ENCODE data around the gene MATN1.

Gene MATN1

DNA sequence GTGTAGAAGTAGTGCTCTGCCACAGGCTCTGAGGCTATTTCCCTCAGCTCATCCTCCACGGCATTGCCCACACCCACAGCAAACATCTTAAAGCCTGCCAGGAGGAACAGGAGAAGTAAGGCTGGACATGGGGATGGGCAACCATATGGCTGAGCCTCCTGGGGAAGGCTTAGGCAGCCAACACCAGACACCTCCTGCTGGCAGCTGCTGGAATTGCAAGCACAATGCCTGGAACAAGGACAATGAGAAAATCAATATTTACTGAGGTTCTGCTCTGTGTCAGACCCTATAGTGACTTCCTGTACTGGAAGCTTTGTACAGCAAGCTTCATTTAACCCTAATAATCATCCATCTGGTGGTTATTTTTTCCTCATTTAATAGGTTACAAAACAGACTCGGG, 8.2 kb downstream of the MATN1 start:
- no peak for DNase-seq

DNA sequence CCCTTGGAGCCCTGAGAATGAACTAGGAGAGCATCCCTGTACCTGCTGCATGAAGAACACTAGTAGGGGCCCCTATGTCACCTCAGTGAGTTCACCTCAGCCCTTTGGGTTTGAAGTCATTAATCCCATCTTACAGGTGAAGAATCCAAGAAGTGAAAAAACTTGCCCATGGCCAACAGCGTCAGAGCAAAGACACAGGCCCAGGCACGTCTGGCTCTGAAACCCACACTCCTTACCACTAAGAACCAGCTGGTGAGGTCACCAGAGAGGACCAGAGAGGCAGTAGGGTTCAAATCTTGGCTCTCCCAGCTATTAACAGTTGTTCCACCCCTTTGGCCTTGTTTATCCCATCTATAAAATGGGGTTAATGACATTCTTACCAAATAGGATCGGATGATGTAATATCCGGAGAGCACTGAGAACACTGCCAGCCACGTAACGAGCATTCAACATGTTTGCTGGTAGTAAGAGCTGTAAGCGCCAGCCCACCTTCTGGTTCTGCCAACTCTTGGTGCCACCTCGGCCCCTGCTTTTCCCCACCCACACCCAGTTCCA, 8.8 kb downstream of the MATN1 start:
- no peak for DNase-seq

DNA sequence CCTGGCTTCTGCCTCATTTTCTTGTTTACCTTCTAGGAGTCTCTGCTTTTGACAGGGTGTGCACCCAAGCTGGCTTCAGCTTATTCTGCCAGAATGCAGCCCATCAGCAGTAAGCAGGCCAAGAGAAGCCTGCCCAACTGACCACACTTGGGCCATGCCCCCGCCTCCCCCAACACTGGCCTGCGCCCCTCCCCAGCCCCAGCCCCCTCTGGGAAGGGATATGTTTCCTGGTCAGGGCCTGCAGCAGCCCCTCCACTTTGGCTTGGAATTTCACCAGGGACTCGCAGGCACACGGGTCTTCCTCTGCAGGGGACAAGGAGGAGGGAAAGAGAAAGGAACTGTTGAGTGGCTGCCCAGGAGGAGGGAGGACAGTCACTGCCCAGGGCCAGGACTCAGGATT, 9.4 kb downstream of the MATN1 start:
- DNase-seq: no peak

DNA sequence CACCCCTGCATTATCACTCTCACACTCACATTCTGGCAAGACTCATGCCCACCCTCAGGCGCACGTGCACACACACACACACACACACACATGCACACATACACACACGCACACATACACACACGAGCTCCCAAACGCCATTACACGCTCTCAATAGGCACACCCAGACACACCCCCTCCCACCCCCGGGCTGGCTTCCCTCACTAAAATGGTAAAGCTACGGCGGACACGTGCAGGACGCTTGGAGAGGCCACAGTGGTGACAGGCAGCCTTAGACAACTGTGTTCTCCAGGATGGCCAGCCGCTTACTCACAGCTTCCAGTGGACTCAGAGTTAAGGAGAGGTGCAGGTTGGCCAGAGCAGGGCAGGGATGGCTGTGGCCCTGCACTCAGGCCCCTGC, 10.1 kb downstream of the MATN1 start:
- no peak for DNase-seq

DNA sequence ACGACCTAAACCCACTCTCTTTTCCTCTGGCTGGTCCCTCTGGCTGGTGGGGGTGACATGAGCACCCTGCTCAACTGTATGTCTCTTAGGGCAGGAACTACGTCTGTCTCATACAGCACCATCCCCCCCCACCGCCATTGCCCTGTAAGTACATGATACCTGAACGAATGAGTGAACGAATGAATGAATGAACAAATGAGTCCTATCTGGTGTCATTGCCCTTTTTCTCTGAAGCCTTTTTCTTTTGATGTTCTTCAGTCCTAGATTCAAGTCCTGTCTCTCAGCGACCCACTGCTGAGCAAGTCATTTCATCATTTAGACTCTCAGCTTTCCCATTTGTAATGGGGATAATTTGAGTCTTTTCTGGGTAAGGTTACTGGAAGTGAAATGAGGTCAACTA, 10.8 kb downstream of the MATN1 start:
- DNase-seq: no peak

DNA sequence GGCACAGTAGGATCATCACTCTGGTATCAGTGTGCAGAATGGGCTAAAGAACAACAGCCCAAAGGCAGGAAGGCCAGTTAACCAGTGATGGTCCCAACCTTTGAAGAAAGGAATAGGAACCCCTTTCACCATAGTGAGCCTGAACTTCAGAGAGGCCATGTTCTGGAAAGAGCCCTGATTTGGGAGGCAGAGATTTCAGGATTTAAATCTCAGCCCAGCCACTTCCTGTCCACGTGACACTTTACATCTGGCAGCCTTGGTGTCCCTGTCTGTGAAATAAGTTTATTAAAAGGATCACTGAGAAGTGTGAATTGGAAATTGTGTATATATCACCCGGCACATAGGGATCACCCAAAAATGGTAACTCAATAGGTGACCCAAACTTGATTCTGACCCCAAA, 13.0 kb downstream of the MATN1 start:
- DNase-seq: no peak

DNA sequence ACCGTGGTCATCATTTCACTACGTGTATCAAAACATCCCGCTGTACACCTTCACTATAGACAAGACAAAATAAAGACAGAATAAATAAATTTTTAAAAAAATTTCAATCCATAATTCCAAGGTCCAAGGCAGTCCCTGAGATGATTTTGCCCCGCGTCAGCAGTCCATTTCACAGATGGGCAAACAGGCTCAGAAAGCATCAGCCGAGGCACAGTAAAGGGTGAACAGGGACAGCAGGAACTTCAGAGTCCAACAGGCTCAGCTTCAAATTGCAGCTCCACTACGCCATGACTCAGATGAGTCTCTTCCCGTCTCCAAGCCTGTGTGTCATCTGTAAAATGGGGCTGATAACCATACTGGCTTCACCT, 15.0 kb downstream of the MATN1 start:
- no peak for DNase-seq

DNA sequence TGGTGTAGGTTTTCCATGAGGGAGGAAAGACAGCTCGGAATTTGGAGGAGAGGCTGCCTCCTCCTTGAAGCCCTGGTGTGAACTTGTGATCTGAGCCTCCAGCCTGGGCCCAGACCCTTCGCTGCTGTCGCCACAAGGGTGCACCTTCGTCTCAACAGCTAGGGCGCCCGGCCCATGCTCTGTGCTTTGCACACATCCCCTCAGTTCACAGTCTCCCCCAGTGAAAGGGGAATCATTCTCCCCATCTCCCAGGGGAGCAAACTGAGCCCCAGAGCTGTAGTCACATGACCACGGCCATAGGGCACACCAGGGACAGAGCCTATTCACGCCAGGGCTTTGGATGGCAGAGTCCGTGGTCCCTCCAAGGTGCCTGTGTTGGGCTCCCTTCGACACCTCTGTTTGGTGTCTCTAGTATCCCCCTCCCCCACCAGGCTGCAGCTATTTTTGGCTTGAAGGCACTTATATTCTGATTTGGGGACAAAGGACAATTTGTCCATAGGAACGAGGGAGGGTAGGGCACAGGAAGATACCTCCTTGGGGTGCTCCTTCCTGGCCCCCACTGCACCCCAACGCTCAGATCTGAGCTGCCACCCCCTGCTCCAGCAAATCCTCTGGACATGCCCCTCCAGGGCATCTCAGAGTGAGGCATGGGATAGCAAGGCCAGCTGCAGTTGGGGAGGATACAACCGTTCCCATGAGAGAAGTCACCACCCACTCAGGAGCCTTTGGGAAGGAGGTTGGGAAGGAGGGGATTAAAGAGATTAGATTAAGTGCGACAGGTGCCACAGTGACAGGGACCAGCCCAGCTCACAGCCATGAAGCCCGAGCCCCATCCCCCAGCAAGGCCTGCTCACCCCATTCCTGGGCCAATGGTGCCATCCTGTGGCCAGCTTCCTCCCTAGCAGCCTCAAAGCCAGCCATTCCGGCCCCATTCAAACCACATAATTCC, 15.7 kb downstream of the MATN1 start:
- peak; percentile 63 for DNase-seq

DNA sequence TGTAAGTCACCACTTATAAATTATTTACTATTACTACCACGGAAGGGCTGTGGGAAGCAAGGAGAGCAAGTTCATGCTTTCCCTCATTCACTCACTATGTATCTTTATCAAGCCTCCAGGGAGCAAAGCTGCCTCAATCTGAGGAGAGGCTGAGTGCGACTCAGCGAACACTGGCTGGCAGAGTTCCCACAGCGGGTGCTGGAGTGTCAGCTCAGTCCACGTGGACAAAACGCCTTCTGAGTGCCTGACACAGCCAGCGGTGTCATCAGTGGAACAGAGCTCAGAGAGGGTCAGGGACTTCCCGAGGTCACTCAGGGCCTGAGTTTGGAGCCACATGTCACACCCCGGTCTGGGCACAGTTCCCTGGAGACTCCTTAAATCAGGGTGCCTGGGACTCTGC, 16.9 kb downstream of the MATN1 start:
- DNase-seq: no peak

DNA sequence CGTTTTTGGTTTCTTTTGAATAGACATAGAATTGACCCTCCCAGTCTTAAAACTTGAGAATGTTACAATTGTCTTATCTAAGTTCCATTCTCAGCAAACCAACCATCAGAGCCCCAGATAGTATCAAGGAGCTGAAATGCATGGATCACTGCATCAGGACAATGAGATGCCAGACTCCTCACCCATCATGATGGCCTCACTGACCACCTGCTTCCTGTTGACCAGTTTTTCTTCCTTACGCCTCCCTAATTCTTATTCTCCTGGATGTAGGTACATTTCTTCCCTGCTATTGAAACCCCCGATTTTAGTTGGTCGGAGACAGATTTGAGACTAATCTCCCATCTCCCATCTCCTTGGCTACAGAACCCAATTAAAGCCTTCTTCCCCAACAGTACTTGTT, 17.7 kb downstream of the MATN1 start:
- no peak for DNase-seq

DNA sequence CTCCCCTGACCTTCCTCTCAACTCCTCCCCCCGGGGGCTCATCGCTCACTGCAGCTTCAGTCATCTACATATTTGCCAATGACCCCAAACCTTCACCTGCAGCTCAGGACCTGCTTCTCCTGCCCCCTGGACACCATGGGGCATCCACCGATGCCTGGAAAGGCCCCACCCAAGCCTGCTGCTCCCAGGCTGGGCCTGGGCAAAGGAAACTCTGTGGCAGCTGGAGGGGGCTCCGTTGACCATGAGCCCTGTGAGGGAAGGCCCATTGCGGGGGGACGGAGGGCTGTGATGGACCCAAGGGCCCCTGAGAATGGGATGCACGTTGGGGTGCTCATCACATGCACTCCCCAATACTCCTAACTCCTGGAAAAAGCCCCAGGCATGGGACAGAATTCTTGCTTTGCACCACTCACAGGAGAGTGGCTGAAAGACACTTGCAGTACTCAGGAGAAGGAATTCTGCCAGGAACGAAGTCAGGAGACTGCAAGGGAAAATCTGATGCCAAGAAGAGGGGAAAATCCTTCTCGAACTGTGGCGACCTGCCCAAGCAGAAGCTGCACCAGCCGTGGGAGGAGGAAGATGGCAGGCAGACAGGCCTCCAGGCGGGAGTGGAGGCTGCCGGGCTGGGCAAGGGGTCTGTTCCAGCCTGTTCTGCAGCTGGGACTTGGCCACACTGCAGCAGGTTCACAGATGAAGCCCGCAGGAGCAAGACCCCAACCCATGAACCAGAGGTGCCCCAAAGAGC, 18.4 kb downstream of the MATN1 start:
- no peak for DNase-seq

DNA sequence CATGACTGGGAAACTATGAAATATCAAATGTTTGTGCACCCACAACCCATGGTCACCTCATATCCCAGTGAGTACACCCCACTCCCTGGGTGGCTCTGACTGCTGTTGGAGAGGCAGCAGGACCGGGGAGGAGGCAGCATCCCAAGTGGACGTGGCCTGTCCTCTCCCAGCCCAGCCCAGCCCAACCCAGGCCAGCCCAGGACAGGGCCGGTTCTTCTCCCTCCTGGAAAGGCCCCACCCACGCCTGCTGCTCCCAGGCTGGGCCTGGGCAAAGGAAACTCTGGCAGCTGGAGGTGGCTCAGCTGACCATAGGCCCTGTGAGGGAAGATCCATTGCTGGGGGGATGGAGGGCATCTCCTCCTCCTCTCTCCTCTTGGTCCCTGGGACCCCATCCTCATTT, 19.1 kb downstream of the MATN1 start:
- DNase-seq: no peak

DNA sequence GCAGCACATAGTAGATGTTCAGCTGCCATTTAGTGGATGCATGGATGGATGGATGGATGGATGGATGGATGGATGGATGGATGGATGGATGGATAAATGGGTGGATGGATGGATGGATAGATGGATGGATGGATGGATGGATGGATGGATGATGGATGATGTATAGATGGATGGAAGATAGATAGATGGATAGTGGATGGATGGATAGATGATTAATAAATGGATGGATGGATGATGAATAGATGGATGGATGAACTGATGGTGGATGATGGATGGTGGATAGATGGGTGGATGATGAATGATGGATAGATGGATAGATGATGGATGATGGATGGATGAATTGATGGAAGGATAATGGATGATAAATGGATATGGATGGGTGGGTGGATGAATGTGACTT, 20.6 kb downstream of the MATN1 start:
- DNase-seq: no peak

DNA sequence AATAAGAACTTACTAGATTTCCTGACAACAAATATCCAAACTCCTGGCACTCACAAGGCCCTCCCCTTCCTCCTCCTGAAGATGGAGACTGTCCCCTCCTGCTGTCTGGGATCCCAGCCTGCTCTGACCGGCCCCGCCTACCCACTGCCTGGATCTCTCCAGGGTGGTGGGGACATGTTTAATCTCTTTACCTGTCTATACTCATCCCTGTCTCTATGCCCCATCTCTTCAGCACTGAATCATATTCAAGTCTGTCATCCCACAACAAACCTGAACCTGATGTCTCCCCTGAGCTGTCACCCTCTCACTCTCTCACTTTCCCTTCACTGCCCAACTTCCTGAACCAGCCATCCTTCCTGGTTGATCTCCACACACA, 22.1 kb downstream of the MATN1 start:
- DNase-seq: no peak

DNA sequence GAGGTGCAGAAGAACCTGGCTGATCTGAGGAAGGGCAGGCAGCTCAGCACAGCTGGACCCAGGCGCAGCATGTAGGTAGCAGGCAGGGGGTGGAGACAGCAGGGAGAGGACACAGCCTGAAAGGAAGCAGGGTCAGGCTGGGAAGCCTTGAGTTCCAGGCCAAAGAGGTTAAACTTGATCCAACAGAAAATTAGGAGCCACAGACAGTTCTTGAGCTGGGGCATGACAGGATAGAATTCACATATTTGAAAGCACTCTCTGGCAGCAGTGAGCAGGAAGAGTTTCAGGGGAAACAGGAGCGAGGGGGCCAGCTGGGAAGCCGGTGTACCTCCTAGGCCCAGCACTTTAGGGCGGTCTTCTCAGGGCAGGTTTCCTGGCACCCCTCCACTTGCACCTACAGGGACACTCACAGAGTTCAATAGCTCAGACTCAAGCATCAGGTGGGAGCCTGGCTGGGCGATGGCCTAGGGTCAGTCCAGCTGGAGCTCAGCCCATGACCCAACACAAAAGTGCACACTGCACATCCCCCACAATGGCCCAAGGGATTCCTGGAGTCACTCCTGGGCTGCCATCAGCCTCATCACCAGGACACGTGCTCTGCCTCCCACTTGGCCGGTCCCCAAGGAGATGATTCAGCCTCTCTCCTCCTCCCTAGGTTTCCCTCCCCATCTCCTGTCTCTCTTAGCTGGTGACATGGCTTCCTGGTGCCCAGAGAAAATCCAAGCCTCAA, 22.7 kb downstream of the MATN1 start:
- no peak for DNase-seq

DNA sequence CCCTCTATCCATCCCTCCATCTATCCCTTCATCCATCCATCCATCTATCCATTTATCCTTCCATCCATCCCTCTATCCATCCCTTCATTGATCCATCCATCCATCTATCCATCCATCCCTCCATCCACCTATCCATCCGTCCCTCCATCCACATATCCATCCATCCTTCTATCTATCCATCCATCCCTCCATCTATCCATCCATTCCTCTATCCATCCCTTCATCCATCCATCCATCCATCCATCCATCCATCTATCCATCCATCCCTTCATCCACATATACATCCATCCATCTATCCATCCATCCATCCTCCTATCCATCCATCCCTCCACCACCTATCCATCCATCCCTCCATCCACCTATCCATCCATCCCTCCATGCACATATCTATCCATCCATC, 23.6 kb downstream of the MATN1 start:
- no peak for DNase-seq

DNA sequence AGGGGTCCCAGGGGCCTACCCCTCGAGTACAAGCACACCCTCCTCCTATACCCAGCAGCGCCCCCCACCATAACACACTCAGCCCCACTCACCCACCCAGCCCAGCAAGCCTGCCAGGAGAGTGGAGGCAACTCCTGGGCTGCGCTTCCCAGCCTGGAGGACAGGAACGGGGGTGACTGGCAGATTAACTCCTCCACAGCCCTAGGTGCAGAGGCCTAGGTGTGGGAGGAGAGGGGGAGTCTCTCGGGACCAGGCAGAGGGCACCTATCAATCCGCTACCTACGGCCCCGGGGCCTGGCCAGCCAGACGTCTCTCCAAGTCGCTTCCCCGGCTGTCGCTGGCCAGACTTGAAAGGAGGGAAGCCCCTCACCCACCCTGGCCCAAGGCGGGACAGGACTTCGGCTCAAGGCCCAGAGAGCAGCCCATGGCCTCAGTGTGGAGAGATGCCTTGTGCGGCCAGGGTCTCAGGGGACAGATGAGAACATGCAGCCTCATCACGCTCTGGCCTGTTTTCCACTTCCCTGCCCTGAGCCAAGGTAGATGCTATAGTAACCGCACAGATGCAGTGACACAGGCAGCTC, 24.9 kb downstream of the MATN1 start:
- DNase-seq: no peak

DNA sequence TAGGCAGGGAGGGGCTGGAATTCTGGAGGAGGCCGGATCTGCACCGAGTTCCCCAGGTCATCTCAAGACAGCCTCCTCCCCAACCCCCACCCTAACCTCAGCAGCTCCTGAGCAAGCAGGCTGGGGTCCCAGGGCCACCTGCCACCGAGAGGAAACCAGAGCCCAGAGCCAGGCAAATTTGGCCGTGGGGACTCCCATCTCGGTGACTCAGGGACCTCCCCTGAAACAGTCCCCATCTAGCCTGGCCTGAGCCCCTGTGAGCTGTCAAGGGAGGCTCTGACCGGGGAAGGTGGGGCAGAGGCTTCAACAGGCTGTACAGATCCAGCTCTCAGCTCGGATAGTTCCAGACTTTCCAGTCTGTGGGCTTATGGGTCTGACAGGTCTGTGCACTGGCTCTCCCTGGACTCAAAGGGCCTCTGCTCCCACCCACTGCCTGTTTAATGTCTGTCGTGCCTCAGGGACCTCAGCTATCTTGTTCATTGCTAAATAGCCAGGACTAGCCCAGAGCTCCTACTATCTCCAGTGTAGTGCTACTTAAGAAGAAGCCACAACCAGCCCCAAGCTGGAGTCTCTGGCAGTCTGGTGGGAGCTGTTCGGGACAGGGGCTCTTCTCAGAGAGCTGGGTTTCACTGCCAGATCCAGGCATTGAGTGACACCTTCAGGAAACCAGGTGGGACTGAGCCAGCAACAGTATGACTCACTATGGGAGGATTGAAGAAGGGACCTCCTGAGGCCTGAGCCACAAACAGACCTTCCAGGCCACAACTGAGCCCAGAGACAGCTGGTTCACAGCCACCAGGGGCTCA, 25.6 kb downstream of the MATN1 start:
- no peak for DNase-seq

DNA sequence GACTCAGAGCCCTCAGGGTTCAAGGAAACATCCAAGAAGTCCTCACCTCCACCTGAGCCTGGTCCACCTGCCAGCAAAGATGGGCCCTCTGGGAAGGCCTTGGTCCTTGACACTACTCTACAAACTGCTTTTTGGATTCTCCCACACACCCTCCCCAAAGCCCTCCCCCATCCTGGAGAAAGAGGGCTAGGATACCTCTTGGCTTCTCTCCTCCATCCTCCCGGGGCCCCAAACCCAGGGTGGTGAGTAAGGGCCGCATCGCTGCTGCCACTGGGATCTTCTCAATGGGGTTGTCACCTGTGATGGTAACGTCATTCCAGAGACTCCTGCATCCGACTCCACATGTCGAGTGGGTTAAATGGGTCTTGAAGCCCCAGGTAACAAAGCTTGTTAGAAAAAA, 26.6 kb downstream of the MATN1 start:
- no peak for DNase-seq

DNA sequence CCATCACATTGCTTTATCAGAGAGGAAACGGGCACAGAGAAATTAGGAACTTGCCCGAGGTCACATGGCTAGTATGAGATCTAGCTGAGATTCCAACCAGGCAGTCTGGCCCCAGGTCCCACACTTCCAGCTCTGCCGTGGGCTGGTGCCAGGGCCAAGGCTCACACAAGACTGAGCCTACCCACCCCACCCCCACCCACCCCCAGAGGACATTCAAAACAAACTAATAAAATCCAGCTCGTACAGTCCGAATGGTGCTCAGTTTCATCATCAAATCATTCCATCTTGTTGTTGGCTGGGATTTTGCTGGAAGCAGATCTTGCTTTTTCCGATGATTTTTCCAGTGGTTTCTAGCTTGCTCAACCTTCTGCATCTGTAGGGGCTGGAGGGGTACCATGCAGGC, 27.9 kb downstream of the MATN1 start:
- no peak for DNase-seq

DNA sequence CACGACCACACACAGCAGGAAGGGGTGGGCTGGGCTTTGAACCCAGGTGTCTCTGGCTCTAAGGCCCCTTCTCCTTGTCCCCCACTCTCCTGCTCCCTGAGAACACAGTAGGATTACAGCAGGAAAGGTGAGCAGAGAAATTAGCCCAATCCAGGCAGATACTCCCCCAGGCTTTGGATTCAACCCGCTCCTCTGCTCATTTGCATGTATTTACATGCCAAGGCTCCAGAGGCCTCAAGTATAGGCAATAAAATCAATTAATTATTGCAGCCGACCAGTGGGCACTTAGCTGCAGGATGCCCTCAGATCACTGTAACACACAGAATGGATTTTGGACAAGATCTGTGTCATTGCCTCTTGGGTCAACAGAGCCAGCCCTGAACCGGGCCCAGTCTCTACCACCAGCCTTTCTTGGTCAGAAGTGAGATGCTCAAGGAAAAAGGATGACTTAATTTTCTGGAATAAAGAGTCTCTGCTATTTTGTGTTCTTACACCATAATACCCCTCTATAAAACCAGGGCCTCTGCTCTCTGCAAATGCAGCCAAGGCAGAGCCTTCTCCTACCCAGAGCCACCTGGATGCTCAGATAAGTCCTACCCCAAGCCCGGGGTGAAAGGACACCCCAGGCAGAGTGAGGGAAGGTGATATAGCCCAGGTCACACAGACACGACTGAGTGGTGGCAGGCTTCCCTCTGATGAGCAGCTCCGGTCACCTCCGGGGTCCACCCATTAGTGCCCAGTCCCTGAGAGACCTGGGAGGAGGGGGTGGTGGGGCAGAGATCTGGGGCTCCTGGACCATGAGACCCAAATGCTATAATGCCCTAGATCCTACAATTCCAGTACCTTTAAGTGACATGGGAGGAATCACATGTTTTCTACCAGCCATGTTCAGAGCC, 28.9 kb downstream of the MATN1 start:
- DNase-seq: no peak
